ENCODE data around the gene OR2S2. TPM values are rescaled to one million over a fixed set of nuclear protein-coding genes. Genes with fewer than 3 reads are reported as not detected.

The OR2S2 gene
- total RNA-seq, 1 donor from 2014 or later: not detected

DNA sequence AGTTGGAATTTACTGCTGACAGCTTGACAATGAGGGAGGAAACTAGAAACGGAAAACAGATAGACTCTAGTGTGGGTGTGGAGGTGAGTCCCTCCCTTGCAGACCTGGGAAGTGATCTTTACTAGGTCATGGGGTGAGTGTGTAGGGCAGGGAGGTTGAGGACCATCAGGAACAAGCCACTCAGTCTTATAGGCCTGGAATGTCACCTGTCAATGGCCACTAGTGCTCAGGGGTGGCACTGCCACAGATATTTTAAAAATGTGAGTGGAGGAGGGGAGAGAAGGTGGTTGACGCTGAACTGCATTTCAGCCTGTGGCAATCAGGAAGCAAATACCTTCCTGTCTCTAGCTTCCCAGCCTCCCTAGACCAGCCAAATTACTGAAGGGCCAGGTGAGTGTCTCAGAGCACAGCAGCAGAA, 9.0 kb downstream of the OR2S2 start:
- Mint-ChIP-seq H3K27ac (peak overlapping the region; percentile 39), H3K4me1 (peaks cover 19% of the 10 kb centered on the region), H3K36me3 (no peaks in the 10 kb centered on the region), H3K27me3 (ENCODE audit: low read depth) (peaks cover 26% of the 10 kb centered on the region), H3K9me3 (no peaks in the 10 kb centered on the region), H3K4me3 (no peak overlapping the region)
- TF ChIP-seq, protein P1, sequence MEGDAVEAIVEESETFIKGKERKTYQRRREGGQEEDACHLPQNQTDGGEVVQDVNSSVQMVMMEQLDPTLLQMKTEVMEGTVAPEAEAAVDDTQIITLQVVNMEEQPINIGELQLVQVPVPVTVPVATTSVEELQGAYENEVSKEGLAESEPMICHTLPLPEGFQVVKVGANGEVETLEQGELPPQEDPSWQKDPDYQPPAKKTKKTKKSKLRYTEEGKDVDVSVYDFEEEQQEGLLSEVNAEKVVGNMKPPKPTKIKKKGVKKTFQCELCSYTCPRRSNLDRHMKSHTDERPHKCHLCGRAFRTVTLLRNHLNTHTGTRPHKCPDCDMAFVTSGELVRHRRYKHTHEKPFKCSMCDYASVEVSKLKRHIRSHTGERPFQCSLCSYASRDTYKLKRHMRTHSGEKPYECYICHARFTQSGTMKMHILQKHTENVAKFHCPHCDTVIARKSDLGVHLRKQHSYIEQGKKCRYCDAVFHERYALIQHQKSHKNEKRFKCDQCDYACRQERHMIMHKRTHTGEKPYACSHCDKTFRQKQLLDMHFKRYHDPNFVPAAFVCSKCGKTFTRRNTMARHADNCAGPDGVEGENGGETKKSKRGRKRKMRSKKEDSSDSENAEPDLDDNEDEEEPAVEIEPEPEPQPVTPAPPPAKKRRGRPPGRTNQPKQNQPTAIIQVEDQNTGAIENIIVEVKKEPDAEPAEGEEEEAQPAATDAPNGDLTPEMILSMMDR (IDR thresholded peaks at IDR 0.05; ENCODE audit: unreplicated experiment): no peak
- no peak for DNase-seq (ENCODE audit: low spot score in 2 of 2, unreplicated experiment in 2 of 2)

DNA sequence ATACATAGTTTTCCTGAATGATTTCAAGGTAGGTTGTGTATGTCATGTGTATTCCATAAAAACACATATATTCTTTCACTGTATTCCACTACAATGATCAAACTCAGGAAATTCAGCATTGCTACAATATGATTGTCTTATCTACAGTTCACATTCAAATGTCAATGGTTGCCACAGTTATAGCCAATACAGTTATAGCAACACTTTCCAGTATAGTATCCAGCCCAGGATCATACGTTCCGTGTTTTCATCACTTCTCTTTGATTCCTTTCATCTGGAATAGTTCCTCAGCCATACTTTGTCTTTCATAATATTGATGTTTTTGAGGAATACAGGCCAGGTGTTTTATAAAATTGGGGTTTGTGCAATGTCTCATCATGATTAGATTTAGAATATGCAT, 9.5 kb downstream of the OR2S2 start:
- Mint-ChIP-seq H3K9me3 (no peaks in the 10 kb centered on the region), H3K36me3 (no peaks in the 10 kb centered on the region), H3K27ac (peak overlapping the region; percentile 39), H3K4me1 (peaks cover 19% of the 10 kb centered on the region), H3K4me3 (no peak overlapping the region), H3K27me3 (ENCODE audit: low read depth) (peaks cover 26% of the 10 kb centered on the region)
- no peak for DNase-seq (ENCODE audit: low spot score in 2 of 2, unreplicated experiment in 2 of 2)
- TF ChIP-seq, protein P1 (IDR thresholded peaks at IDR 0.05; ENCODE audit: unreplicated experiment): no peak

DNA sequence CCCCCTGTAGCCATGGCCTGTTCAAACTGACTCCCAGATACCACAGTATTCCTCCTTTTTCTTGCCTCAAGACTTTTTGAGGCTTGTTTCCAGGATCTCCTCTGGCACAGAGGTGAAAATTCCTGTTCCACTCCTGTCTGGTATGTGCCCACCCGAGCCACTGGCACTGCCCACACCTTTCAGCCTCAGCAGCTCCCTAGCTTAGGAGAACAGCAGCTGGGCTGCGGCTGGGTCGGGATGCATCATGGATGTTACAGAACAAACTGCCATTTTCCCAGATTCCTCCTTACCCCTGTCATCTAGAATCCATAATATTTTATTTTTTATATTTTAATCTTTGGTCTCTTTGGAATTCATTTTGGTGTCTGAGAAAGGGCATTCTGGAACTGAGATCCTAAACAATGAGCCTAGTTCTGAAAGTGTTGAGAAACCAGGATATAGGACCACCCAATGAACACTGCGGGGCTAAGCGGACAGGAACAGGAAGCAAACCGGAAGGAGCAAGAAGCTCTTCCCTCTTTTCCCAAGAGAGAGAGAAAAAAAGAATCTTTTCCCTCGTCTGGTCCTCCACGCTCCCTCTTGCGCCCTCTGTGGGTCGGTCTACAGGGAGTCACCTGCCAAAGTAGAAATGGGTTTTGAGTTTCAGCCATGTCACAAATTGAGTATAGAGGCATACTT, 12.5 kb downstream of the OR2S2 start:
- H3K4me3 Mint-ChIP-seq: peak overlapping the region; percentile 64
- TF ChIP-seq, protein P1 (IDR thresholded peaks at IDR 0.05; ENCODE audit: unreplicated experiment): peak; percentile 68

DNA sequence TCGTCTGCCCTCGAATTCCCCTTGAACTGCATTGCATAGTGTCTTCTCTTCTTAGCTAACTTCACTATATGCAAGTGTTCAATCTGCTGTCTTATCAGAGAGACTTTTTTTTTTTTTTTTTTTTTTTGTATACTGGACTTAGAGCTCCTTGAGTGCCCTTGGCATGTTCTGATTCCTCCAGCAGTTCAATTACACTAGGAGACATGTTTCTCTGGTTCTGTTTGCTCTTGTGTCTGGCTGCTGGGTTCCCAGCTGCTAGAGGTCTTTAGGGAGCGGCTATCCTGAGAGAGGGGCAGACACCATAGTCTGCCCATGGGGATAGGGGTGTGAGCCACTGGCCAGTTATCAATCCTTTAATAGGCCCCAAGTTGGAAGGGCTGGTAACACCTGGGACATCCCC, 13.1 kb downstream of the OR2S2 start:
- Mint-ChIP-seq H3K4me3 (no peak overlapping the region), H3K9me3 (no peaks in the 10 kb centered on the region), H3K27ac (no peak overlapping the region), H3K27me3 (ENCODE audit: low read depth) (peaks cover 39% of the 10 kb centered on the region), H3K4me1 (peaks cover 21% of the 10 kb centered on the region), H3K36me3 (no peaks in the 10 kb centered on the region)
- DNase-seq (ENCODE audit: low spot score in 2 of 2, unreplicated experiment in 2 of 2): no peak
- TF ChIP-seq, protein P1 (IDR thresholded peaks at IDR 0.05; ENCODE audit: unreplicated experiment): no peak

More for the DNA sequence above, 12.5 kb downstream of the OR2S2 start:
- Mint-ChIP-seq H3K9me3 (no peaks in the 10 kb centered on the region), H3K4me1 (peaks cover 19% of the 10 kb centered on the region), H3K27me3 (ENCODE audit: low read depth) (peaks cover 35% of the 10 kb centered on the region), H3K36me3 (no peaks in the 10 kb centered on the region), H3K27ac (no peak overlapping the region)
- peak; percentile 53 to 72 for DNase-seq (ENCODE audit: low spot score in 2 of 2, unreplicated experiment in 2 of 2)

DNA sequence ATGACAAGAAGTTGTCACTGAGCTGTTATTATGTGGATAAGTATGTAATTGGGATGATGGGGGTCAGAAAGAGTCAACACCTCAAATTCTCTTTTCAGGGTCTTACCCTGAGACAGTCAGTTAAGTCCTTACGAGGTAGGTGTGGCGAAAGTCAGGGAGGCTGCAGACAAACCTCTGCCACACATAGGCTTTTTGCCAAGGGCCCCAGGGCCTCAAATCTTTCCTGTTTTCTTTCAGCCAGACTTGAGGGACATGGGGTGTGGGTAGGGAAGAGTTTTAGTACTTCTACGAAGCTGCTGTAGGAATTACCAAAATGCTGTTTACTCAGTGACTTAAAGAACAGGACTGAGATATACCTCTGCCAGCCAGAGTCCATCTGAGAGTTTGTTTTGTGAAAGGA, 13.8 kb downstream of the OR2S2 start:
- Mint-ChIP-seq H3K36me3 (no peaks in the 10 kb centered on the region), H3K27ac (no peak overlapping the region), H3K4me3 (no peak overlapping the region), H3K4me1 (peaks cover 18% of the 10 kb centered on the region), H3K27me3 (ENCODE audit: low read depth) (peaks cover 40% of the 10 kb centered on the region), H3K9me3 (no peaks in the 10 kb centered on the region)
- TF ChIP-seq, protein P1 (IDR thresholded peaks at IDR 0.05; ENCODE audit: unreplicated experiment): no peak
- no peak for DNase-seq (ENCODE audit: low spot score in 2 of 2, unreplicated experiment in 2 of 2)

Measured in mesothelial cell of epicardium (in vitro differentiated cells).